Measurements from ENCODE around the gene KLK7. TPM values are rescaled to one million over a fixed set of nuclear protein-coding genes. Genes with fewer than 3 reads are reported as not detected.
"Not testable (repeated sequence)": the region's sequence is repeated elsewhere in the genome, so short reads cannot be mapped to it uniquely, and the experiment has no call there.

KLK7 gene
- total RNA-seq, 4 donors from 2014 or later: 0.31 to 16.7 TPM; not detected in 2

GRCh38 chr19:50975766-50976165, 8.0 kb downstream of the KLK7 start:
- 10 to 13% methylated on average over 8 of the region's 8 CpGs for WGBS, 2 donors (ENCODE audit: low coverage in 1 of 2)
- H3K27me3 ChIP-seq: peaks cover 94% of the 10 kb centered on the region
- no peak for ATAC-seq

DNA sequence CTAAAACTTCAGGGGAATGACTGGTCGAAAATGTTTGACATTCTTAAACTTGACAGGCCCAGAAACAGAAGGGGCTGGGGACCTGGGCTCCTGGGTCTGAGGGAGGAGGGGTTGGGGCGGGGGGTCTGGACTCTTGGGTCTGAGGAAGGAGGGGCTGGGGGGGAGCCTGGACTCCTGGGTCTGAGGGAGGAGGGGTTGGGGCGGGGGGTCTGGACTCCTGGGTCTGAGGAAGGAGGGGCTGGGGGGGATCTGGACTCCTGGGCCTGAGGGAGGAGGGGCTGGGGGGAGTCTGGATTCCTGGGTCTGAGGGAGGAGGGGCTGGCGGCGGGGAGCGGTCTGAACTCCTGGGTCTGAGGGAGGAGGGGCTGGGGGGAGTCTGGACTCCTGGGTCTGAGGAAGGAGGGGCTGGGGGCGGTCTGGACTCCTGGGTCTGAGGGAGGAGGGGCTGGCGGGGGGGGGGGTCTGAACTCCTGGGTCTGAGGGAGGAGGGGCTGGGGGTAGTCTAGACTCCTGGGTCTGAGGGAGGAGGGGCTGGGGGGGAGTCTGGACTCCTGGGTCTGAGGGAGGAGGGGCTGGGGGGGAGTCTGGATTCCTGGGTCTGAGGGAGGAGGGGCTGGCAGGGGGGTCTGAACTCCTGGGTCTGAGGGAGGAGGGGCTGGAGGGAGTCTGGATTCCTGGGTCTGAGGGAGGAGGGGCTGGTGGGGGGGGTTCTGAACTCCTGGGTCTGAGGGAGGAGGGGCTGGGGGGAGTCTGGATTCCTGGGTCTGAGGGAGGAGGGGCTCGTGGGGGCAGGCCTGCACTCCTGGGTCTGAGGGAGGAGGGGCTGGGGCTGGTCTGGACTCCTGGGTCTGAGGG, 8.8 kb downstream of the KLK7 start:
- H3K36me3 ChIP-seq: no peaks in the 10 kb centered on the region
- no peaks in the 10 kb centered on the region for H3K9me3 ChIP-seq
- H3K4me1 ChIP-seq: no peaks in the 10 kb centered on the region
- no peak overlapping the region for H3K4me3 ChIP-seq
- WGBS, 2 donors (ENCODE audit: low coverage in 1 of 2): 38% methylated on average over 1 of the region's 9 CpGs; no CpG with 5 or more reads in 1 of the 2 donors
- ATAC-seq: no peak
- no peak overlapping the region for H3K27ac ChIP-seq
- TF ChIP-seq POLR2AphosphoS5 (IDR thresholded peaks at IDR 0.05) (no peak), POLR2A (IDR thresholded peaks at IDR 0.05) (no peak)
- TF ChIP-seq, protein P1, sequence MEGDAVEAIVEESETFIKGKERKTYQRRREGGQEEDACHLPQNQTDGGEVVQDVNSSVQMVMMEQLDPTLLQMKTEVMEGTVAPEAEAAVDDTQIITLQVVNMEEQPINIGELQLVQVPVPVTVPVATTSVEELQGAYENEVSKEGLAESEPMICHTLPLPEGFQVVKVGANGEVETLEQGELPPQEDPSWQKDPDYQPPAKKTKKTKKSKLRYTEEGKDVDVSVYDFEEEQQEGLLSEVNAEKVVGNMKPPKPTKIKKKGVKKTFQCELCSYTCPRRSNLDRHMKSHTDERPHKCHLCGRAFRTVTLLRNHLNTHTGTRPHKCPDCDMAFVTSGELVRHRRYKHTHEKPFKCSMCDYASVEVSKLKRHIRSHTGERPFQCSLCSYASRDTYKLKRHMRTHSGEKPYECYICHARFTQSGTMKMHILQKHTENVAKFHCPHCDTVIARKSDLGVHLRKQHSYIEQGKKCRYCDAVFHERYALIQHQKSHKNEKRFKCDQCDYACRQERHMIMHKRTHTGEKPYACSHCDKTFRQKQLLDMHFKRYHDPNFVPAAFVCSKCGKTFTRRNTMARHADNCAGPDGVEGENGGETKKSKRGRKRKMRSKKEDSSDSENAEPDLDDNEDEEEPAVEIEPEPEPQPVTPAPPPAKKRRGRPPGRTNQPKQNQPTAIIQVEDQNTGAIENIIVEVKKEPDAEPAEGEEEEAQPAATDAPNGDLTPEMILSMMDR (IDR thresholded peaks at IDR 0.05): no peak
- H3K27me3 ChIP-seq: peaks cover 92% of the 10 kb centered on the region

More at GRCh38 chr19:50975766-50976165, 8.0 kb downstream of the KLK7 start:
- Histone ChIP-seq H3K4me1 (no peaks in the 10 kb centered on the region), H3K27ac (no peak overlapping the region), H3K9me3 (no peaks in the 10 kb centered on the region), H3K4me3 (no peak overlapping the region), H3K36me3 (no peaks in the 10 kb centered on the region)
- no peak for TF ChIP-seq POLR2AphosphoS5 (IDR thresholded peaks at IDR 0.05)
- no peak for TF ChIP-seq EP300 (IDR thresholded peaks at IDR 0.05)
- TF ChIP-seq POLR2A (IDR thresholded peaks at IDR 0.05): no peak
- TF ChIP-seq, protein P1 (IDR thresholded peaks at IDR 0.05): no peak

DNA sequence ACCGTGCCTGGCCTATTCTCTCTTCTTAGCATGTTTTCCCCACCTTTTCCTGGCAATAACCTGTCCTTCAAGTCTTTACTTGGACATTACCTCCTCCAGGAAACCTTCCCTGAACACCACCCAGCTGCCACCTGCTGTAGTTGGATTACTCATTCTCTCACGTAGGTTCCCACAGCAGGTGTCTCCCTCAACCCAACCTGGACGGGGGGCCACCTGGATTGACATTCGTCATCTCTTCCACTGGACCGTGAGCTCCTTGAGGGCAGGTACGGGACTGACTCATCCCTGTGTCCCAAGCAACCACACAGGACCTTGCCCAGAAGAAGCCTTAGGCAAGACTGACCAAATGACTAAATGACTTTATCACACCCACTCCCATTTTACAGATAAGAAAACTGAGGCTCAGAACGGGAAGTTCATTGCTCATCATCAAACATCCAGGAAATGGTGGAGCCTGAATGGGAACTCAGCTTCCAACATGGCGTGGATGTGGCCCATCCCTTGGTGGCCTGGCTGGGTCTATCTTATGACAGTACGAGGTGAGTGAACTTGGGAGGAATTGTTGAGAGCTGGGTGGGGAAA, 10.8 kb downstream of the KLK7 start:
- H3K36me3 ChIP-seq: no peaks in the 10 kb centered on the region
- no peaks in the 10 kb centered on the region for H3K4me1 ChIP-seq
- TF ChIP-seq, protein P1 (IDR thresholded peaks at IDR 0.05): no peak
- TF ChIP-seq POLR2A (IDR thresholded peaks at IDR 0.05): no peak
- no peak for TF ChIP-seq EP300 (IDR thresholded peaks at IDR 0.05)
- no peak for TF ChIP-seq POLR2AphosphoS5 (IDR thresholded peaks at IDR 0.05)
- H3K9me3 ChIP-seq: no peaks in the 10 kb centered on the region
- WGBS, 2 donors (ENCODE audit: low coverage in 1 of 2): 58 to 87% methylated on average over 3 to 5 of the region's 9 CpGs
- peaks cover 92% of the 10 kb centered on the region for H3K27me3 ChIP-seq
- ATAC-seq: no peak
- no peak overlapping the region for H3K27ac ChIP-seq
- H3K4me3 ChIP-seq: no peak overlapping the region

GRCh38 chr19:50969810-50970209, 13.9 kb downstream of the KLK7 start:
- not testable (repeated sequence) for H3K36me3 ChIP-seq, H3K4me3 ChIP-seq, H3K4me1 ChIP-seq, ATAC-seq, H3K27ac ChIP-seq, H3K9me3 ChIP-seq
- WGBS, 2 donors (ENCODE audit: low coverage in 1 of 2): 78% methylated on average over 2 of the region's 3 CpGs; no CpG with 5 or more reads in 1 of the 2 donors
- H3K27me3 ChIP-seq: peaks cover 94% of the 10 kb centered on the region

DNA sequence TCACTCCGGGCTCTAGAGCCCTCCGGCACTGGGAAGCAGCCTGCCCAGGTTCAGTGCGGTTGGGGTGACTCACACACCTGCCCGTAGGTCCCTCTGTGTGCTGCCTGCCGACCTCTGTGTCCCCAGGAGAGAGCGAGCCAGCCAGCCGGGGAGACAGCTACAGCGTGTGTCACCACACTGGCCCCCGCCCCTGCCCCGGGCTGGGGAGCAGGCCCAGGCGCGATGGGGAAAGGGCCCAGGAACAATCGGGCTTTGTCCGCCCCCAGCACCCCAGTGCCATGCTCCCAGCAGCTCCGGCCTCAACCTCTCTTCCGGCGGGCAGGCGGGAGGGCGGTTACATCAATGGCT, 14.3 kb downstream of the KLK7 start, which contains the start of gene KLK6:
Gene KLK6, minus strand, starts transcription at position 179 of the 348 bp plus-strand sequence. CDS start 1,487 bp downstream, outside the sequence.
- Histone ChIP-seq H3K4me1 (no peaks in the 10 kb centered on the region), H3K4me3 (no peak within 1 kb of the TSS), H3K27ac (no peak within 1 kb of the TSS), H3K27me3 (peaks cover 95% of the 10 kb centered on the region), H3K9me3 (no peaks in the 10 kb centered on the region), H3K36me3 (no peaks in the 10 kb centered on the region)
- no peak for TF ChIP-seq POLR2A (IDR thresholded peaks at IDR 0.05)
- WGBS, 2 donors (ENCODE audit: low coverage in 1 of 2): 60 to 69% methylated on average over 7 to 10 of the region's 19 CpGs
- no peak for ATAC-seq

Data from gastroesophageal sphincter (tissue), 4 donors.